ENCODE data around the gene MAPRE3.
"Not testable (repeated sequence)": the region's sequence is repeated elsewhere in the genome, so short reads cannot be mapped to it uniquely, and the experiment has no call there.

MAPRE3 gene

GRCh38 chr2:26970244-26970927 is at the start of gene MAPRE3:
TSS of gene MAPRE3 (plus strand) at chr2:26970637. CDS start at chr2:27022219, 51,582 bp downstream.
- DNase-seq, result peak in 54 of 56 donors; percentile 27 to 93 (median 78)

- no peak for DNase-seq
Measured at GRCh38 chr2:26921323-26921722, 49.1 kb upstream of the MAPRE3 start.

- DNase-seq, result peak in 50 of 56 donors; percentile 20 to 85 (median 66)
Measured at GRCh38 chr2:26922405-26923188, 47.8 kb upstream of the MAPRE3 start.

- DNase-seq, result not testable (repeated sequence)
Measured at GRCh38 chr2:26923189-26923466, 47.3 kb upstream of the MAPRE3 start.

GRCh38 chr2:26924731-26925099 is 45.7 kb upstream of the MAPRE3 start:
- no peak for DNase-seq

GRCh38 chr2:26925100-26925791 is 45.2 kb upstream of the MAPRE3 start:
- no peak for DNase-seq

GRCh38 chr2:26927221-26927620 is 43.2 kb upstream of the MAPRE3 start:
- no peak for DNase-seq

- no peak for DNase-seq
Measured at GRCh38 chr2:26932974-26933373, 37.5 kb upstream of the MAPRE3 start.

GRCh38 chr2:26933431-26934334 is 36.8 kb upstream of the MAPRE3 start:
- DNase-seq, result peak in 12 of 56 donors; percentile 22 to 66 (median 48)

- no peak for DNase-seq
Measured at GRCh38 chr2:26934335-26934724, 36.1 kb upstream of the MAPRE3 start.

- no peak for DNase-seq
Measured at GRCh38 chr2:26934985-26935384, 35.5 kb upstream of the MAPRE3 start.

GRCh38 chr2:26936855-26937254 is 33.6 kb upstream of the MAPRE3 start:
- no peak for DNase-seq

- DNase-seq, result no peak
Measured at GRCh38 chr2:26938399-26939118, 31.9 kb upstream of the MAPRE3 start.

GRCh38 chr2:26940001-26940400 is 30.4 kb upstream of the MAPRE3 start:
- DNase-seq, result no peak

- no peak for DNase-seq
Measured at GRCh38 chr2:26941486-26941885, 29.0 kb upstream of the MAPRE3 start.

- DNase-seq, result peak in 45 of 56 donors; percentile 17 to 85 (median 39)
Measured at GRCh38 chr2:26942543-26943295, 27.7 kb upstream of the MAPRE3 start.

- DNase-seq, result peak in 2 of 56 donors; percentile 22 to 33
Measured at GRCh38 chr2:26945991-26946750, 24.3 kb upstream of the MAPRE3 start.

GRCh38 chr2:26946841-26947784 is 23.3 kb upstream of the MAPRE3 start:
- DNase-seq, result peak in 8 of 56 donors; percentile 6 to 34 (median 22)
